BLaER1 (cell line): ENCODE data around the gene CAMKMT.

Experiments
- H3K27ac ChIP-seq: shearing (Covaris generic); formaldehyde crosslinking; 2 replicates; pipeline ENCODE4 v1.8.1; 2022
- H3K27me3 ChIP-seq: shearing (Covaris generic); formaldehyde crosslinking; 2 replicates; pipeline ENCODE4 v1.8.1; 2022
- H3K36me3 ChIP-seq: shearing (Covaris generic); formaldehyde crosslinking; 2 replicates; pipeline ENCODE4 v1.8.1; 2022
- H3K4me1 ChIP-seq: shearing (Covaris generic); formaldehyde crosslinking; 2 replicates; pipeline ENCODE4 v1.8.1; 2022
- H3K4me2 ChIP-seq: shearing (Covaris generic); formaldehyde crosslinking; 2 replicates; pipeline ENCODE4 v1.8.1; 2022
- H3K4me3 ChIP-seq: shearing (Covaris generic); formaldehyde crosslinking; 2 replicates; pipeline ENCODE4 v1.8.1; 2022
- H3K9ac ChIP-seq: shearing (Covaris generic); formaldehyde crosslinking; 2 replicates; pipeline ENCODE4 v1.8.1; 2022
- H3K9me3 ChIP-seq: shearing (Covaris generic); formaldehyde crosslinking; 2 replicates; pipeline ENCODE4 v1.8.1; 2022
- H4K20me1 ChIP-seq: shearing (Covaris generic); formaldehyde crosslinking; 2 replicates; pipeline ENCODE4 v1.8.1; 2022
- Cebpa-rat ChIP-seq: shearing (Covaris generic); IDR thresholded peaks from 2 replicates; pipeline ENCODE4 v1.8.1; 2022

Gene CAMKMT

GRCh38 chr2:44441200-44441599, 79.5 kb downstream of the CAMKMT start:
- Histone ChIP-seq H3K9ac (no peak overlapping the region), H3K27ac (no peak overlapping the region), H3K36me3 (0 out of 2 replicates have a peak, but pooled peaks cover 7% of the 10 kb centered on the region), H3K4me2 (no peak overlapping the region), H3K4me3 (no peak overlapping the region), H3K9me3 (0 out of 2 replicates have a peak, but pooled peaks cover 4% of the 10 kb centered on the region), H4K20me1 (no peaks in the 10 kb centered on the region), H3K27me3 (no peaks in the 10 kb centered on the region), H3K4me1 (no peaks in the 10 kb centered on the region)
- no peak for TF ChIP-seq Cebpa-rat

- Histone ChIP-seq H3K27ac (no peak overlapping the region), H3K4me2 (no peak overlapping the region), H3K9ac (no peak overlapping the region), H3K36me3 (0 out of 2 replicates have a peak, but pooled peaks cover 11% of the 10 kb centered on the region), H3K4me1 (no peaks in the 10 kb centered on the region), H3K27me3 (no peaks in the 10 kb centered on the region), H3K9me3 (0 out of 2 replicates have a peak, but pooled peaks cover 4% of the 10 kb centered on the region), H4K20me1 (no peaks in the 10 kb centered on the region), H3K4me3 (no peak overlapping the region)
- no peak for TF ChIP-seq Cebpa-rat
Observed at GRCh38 chr2:44442019-44442418, 80.3 kb downstream of the CAMKMT start.

- H3K9me3 ChIP-seq, result 0 out of 2 replicates have a peak, but pooled peaks cover 4% of the 10 kb centered on the region
- H3K4me2 ChIP-seq, result no peak overlapping the region
- H3K9ac ChIP-seq, result no peak overlapping the region
- no peak overlapping the region for H3K27ac ChIP-seq
- no peak for TF ChIP-seq Cebpa-rat
- H3K4me1 ChIP-seq, result no peaks in the 10 kb centered on the region
- 0 out of 2 replicates have a peak, but pooled peaks cover 11% of the 10 kb centered on the region for H3K36me3 ChIP-seq
- no peaks in the 10 kb centered on the region for H3K27me3 ChIP-seq
- H4K20me1 ChIP-seq, result no peaks in the 10 kb centered on the region
- no peak overlapping the region for H3K4me3 ChIP-seq
Observed at GRCh38 chr2:44443517-44443916, 81.8 kb downstream of the CAMKMT start.

DNA sequence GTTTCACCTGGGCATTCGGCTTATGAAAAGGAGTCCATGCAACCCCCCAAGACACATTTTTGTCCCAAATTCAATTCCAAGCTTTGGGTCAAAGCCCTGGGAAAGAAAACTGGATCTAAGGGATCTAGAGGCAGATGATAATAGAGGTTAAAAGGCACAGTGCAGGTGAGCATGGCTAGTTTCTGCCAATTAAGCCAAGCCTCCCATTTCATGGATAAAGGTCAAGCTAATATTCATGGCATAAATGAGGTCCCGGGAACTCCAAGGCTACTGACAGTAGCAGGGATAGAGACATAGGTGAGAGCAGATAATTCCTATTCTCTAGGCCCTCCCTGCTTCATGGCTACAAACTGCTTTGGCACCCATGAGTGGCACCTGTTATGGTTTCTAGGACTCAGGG, 83.1 kb downstream of the CAMKMT start:
- Histone ChIP-seq H3K27ac (no peak overlapping the region), H3K4me1 (no peaks in the 10 kb centered on the region), H3K36me3 (0 out of 2 replicates have a peak, but pooled peaks cover 11% of the 10 kb centered on the region), H3K4me3 (no peak overlapping the region), H3K4me2 (no peak overlapping the region), H3K9me3 (0 out of 2 replicates have a peak, but pooled peaks cover 4% of the 10 kb centered on the region), H3K9ac (no peak overlapping the region), H3K27me3 (no peaks in the 10 kb centered on the region), H4K20me1 (no peaks in the 10 kb centered on the region)
- no peak for TF ChIP-seq Cebpa-rat

GRCh38 chr2:44448860-44449527, 87.2 kb downstream of the CAMKMT start:
- Histone ChIP-seq H4K20me1 (no peaks in the 10 kb centered on the region), H3K9me3 (0 out of 2 replicates have a peak, but pooled peaks cover 4% of the 10 kb centered on the region), H3K9ac (no peak overlapping the region), H3K27me3 (no peaks in the 10 kb centered on the region), H3K4me1 (no peaks in the 10 kb centered on the region), H3K4me2 (no peak overlapping the region), H3K27ac (no peak overlapping the region), H3K4me3 (no peak overlapping the region), H3K36me3 (0 out of 2 replicates have a peak, but pooled peaks cover 11% of the 10 kb centered on the region)
- no peak for TF ChIP-seq Cebpa-rat

DNA sequence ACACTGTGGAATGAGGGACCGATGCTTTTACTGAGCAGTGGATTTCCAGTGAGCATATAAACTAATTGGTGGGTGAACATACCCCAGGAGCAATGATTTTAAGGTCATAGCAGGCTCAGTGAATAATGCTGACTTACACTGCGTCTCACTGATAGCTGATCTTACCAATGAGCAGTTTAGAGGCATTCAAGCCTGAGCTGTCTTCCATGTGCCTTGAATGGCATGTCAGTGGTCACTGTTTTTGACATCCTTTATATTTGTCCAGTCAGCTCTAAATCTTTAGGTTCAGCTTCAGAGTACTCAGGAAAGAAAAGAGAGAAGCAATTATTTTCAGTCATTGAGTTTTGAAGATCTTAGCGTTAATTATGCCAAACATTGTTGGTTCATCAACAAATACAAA, 88.3 kb downstream of the CAMKMT start:
- no peaks in the 10 kb centered on the region for H3K4me1 ChIP-seq
- no peaks in the 10 kb centered on the region for H4K20me1 ChIP-seq
- H3K4me3 ChIP-seq, result no peak overlapping the region
- H3K9ac ChIP-seq, result no peak overlapping the region
- H3K27ac ChIP-seq, result no peak overlapping the region
- no peak overlapping the region for H3K4me2 ChIP-seq
- H3K36me3 ChIP-seq, result 0 out of 2 replicates have a peak, but pooled peaks cover 11% of the 10 kb centered on the region
- H3K9me3 ChIP-seq, result no peaks in the 10 kb centered on the region
- TF ChIP-seq Cebpa-rat, result no peak
- no peaks in the 10 kb centered on the region for H3K27me3 ChIP-seq

GRCh38 chr2:44450806-44451205, 89.1 kb downstream of the CAMKMT start:
- H3K4me3 ChIP-seq, result no peak overlapping the region
- H3K9ac ChIP-seq, result no peak overlapping the region
- no peak overlapping the region for H3K4me2 ChIP-seq
- no peaks in the 10 kb centered on the region for H3K9me3 ChIP-seq
- 0 out of 2 replicates have a peak, but pooled peaks cover 7% of the 10 kb centered on the region for H3K36me3 ChIP-seq
- no peak for TF ChIP-seq Cebpa-rat
- H3K27me3 ChIP-seq, result no peaks in the 10 kb centered on the region
- H3K4me1 ChIP-seq, result no peaks in the 10 kb centered on the region
- no peaks in the 10 kb centered on the region for H4K20me1 ChIP-seq
- no peak overlapping the region for H3K27ac ChIP-seq

- Histone ChIP-seq H3K4me1 (no peaks in the 10 kb centered on the region), H3K9ac (no peak overlapping the region), H4K20me1 (no peaks in the 10 kb centered on the region), H3K9me3 (no peaks in the 10 kb centered on the region), H3K27me3 (no peaks in the 10 kb centered on the region), H3K4me2 (no peak overlapping the region), H3K27ac (no peak overlapping the region), H3K4me3 (no peak overlapping the region), H3K36me3 (no peaks in the 10 kb centered on the region)
- no peak for TF ChIP-seq Cebpa-rat
Observed at GRCh38 chr2:44452069-44452583, 90.4 kb downstream of the CAMKMT start.

GRCh38 chr2:44453259-44453658, 91.5 kb downstream of the CAMKMT start:
- no peak overlapping the region for H3K9ac ChIP-seq
- no peak for TF ChIP-seq Cebpa-rat
- H3K36me3 ChIP-seq, result no peaks in the 10 kb centered on the region
- H4K20me1 ChIP-seq, result no peaks in the 10 kb centered on the region
- H3K27ac ChIP-seq, result no peak overlapping the region
- no peaks in the 10 kb centered on the region for H3K9me3 ChIP-seq
- no peaks in the 10 kb centered on the region for H3K4me1 ChIP-seq
- no peak overlapping the region for H3K4me3 ChIP-seq
- H3K27me3 ChIP-seq, result no peaks in the 10 kb centered on the region
- H3K4me2 ChIP-seq, result no peak overlapping the region

GRCh38 chr2:44455877-44456276, 94.1 kb downstream of the CAMKMT start:
- no peak overlapping the region for H3K4me3 ChIP-seq
- H3K4me2 ChIP-seq, result no peak overlapping the region
- H3K4me1 ChIP-seq, result no peaks in the 10 kb centered on the region
- no peaks in the 10 kb centered on the region for H4K20me1 ChIP-seq
- H3K36me3 ChIP-seq, result no peaks in the 10 kb centered on the region
- no peak for TF ChIP-seq Cebpa-rat
- H3K27ac ChIP-seq, result no peak overlapping the region
- H3K9ac ChIP-seq, result no peak overlapping the region
- H3K9me3 ChIP-seq, result no peaks in the 10 kb centered on the region
- H3K27me3 ChIP-seq, result no peaks in the 10 kb centered on the region
